Measurements from ENCODE around the gene PHPT1. TPM values are rescaled to one million over a fixed set of nuclear protein-coding genes. Genes with fewer than 3 reads are reported as not detected.

PHPT1 gene
- total and polyA plus RNA-seq, 2 experiments from 2014 or later, result 86.2 to 437 TPM

- peaks cover 28% of the 10 kb centered on the region for H3K27me3 Mint-ChIP-seq (ENCODE audit: insufficient read depth, low read depth, poor library complexity)
- no peaks in the 10 kb centered on the region for H3K9me2 ChIP-seq (ENCODE audit: insufficient read depth)
- ATAC-seq (peak; percentile 19), DNase-seq (ENCODE audit: low spot score) (no peak)
- TF ChIP-seq ZNF114 (CRISPR knock-in tag; IDR thresholded peaks at IDR 0.05) (no peak), REST (IDR thresholded peaks at IDR 0.05; ENCODE audit: unreplicated experiment) (no peak), JUNB (IDR thresholded peaks at IDR 0.05; ENCODE audit: unreplicated experiment) (no peak), EZH2phosphoT487 (IDR thresholded peaks at IDR 0.05; ENCODE audit: unreplicated experiment) (no peak), NANOG (IDR thresholded peaks at IDR 0.05; ENCODE audit: borderline replicate concordance) (no peak), CREB1 (CRISPR knock-in tag; IDR thresholded peaks at IDR 0.05; ENCODE audit: low read depth) (no peak), POLR2AphosphoS5 (IDR thresholded peaks at IDR 0.05; ENCODE audit: low read depth) (no peak), EZH2 (IDR thresholded peaks at IDR 0.05; ENCODE audit: low read depth, unreplicated experiment) (no peak)
- peaks cover 26% of the 10 kb centered on the region for H4K20me1 ChIP-seq (replicated peaks; ENCODE audit: insufficient read depth)
- H3K4me2 ChIP-seq, result peak overlapping the region; percentile 83
- H3K4me1 Mint-ChIP-seq, result peaks cover 23% of the 10 kb centered on the region
- H3K4me1 ChIP-seq (ENCODE audit: insufficient read depth), result peaks cover 11% of the 10 kb centered on the region; the same call in 1 of the 2 replicates
- H3K9me3 Mint-ChIP-seq, result no peaks in the 10 kb centered on the region; the same call in 2 of the 3 replicates
- H3F3A ChIP-seq (replicated peaks; ENCODE audit: low read depth), result 0 out of 2 replicates have a peak, but pooled peaks cover 3% of the 10 kb centered on the region
- H2AFZ ChIP-seq, result no peak overlapping the region
- no peak overlapping the region for H3K27ac ChIP-seq (ENCODE audit: low read depth)
- peak overlapping the region; percentile 88 for H3K4me3 Mint-ChIP-seq
- peak overlapping the region; percentile 97 for H3K4me3 ChIP-seq
- peaks cover 34% of the 10 kb centered on the region for H3K79me2 ChIP-seq (replicated peaks; ENCODE audit: insufficient read depth)
- H3K27ac Mint-ChIP-seq, result no peak overlapping the region
- H3K36me3 ChIP-seq (ENCODE audit: insufficient read depth), result no peaks in the 10 kb centered on the region; the same call in 1 of the 2 replicates
- peaks cover 26% of the 10 kb centered on the region for H3K36me3 Mint-ChIP-seq (ENCODE audit: low read depth)
- H3K27me3 ChIP-seq (ENCODE audit: insufficient read depth), result no peaks in the 10 kb centered on the region
These were observed 42.5 kb upstream of the PHPT1 start for GRCh38 chr9:136806631-136807201.

- H3K79me2 ChIP-seq (replicated peaks; ENCODE audit: insufficient read depth), result peaks cover 41% of the 10 kb centered on the region
- no peaks in the 10 kb centered on the region for H3K27me3 ChIP-seq (ENCODE audit: insufficient read depth)
- H3K9me3 Mint-ChIP-seq, result no peaks in the 10 kb centered on the region; the same call in 2 of the 3 replicates
- H4K20me1 ChIP-seq (replicated peaks; ENCODE audit: insufficient read depth), result peaks cover 34% of the 10 kb centered on the region
- peak within 1 kb of the TSS; percentile 88 for H3K4me3 Mint-ChIP-seq
- peaks cover 30% of the 10 kb centered on the region for H3K36me3 Mint-ChIP-seq (ENCODE audit: low read depth)
- TF ChIP-seq ETS1 (IDR thresholded peaks at IDR 0.05) (no peak), REST (IDR thresholded peaks at IDR 0.05; ENCODE audit: unreplicated experiment) (no peak), POLR2AphosphoS5 (IDR thresholded peaks at IDR 0.05; ENCODE audit: low read depth) (peak; percentile 78)
- H2AFZ ChIP-seq, result 0 out of 2 replicates have a peak within 1 kb of the TSS, but pooled peaks have one; percentile 89
- DNase-seq (ENCODE audit: low spot score) (peak; percentile 83), ATAC-seq (peak; percentile 71)
- H3K4me1 ChIP-seq (ENCODE audit: insufficient read depth), result peaks cover 11% of the 10 kb centered on the region; the same call in 1 of the 2 replicates
- H3K27ac ChIP-seq (ENCODE audit: low read depth), result 0 out of 2 replicates have a peak within 1 kb of the TSS, but pooled peaks have one; percentile 50
- peaks cover 23% of the 10 kb centered on the region for H3K27me3 Mint-ChIP-seq (ENCODE audit: insufficient read depth, low read depth, poor library complexity)
- H3K9me2 ChIP-seq (ENCODE audit: insufficient read depth), result no peaks in the 10 kb centered on the region
- peak within 1 kb of the TSS; percentile 97 for H3K4me3 ChIP-seq
- H3K27ac Mint-ChIP-seq, result peak within 1 kb of the TSS; percentile 91
- H3K36me3 ChIP-seq (ENCODE audit: insufficient read depth), result peaks cover 4% of the 10 kb centered on the region; the same call in 1 of the 2 replicates
- H3K4me2 ChIP-seq, result peak within 1 kb of the TSS; percentile 94
- 0 out of 2 replicates have a peak, but pooled peaks cover 3% of the 10 kb centered on the region for H3F3A ChIP-seq (replicated peaks; ENCODE audit: low read depth)
- peaks cover 23% of the 10 kb centered on the region for H3K4me1 Mint-ChIP-seq
These were observed 41.7 kb upstream of the PHPT1 start, which contains the start of gene RABL6 for GRCh38 chr9:136807281-136808074. Gene RABL6, plus strand, starts transcription at chr9:136807948. Its CDS starts 249 bp downstream, at chr9:136808197.

Data from GM23338 (cell line).